Measurements from ENCODE around the gene CCNE1.

- TF ChIP-seq NFIC (IDR thresholded peaks at IDR 0.05; ENCODE audit: borderline replicate concordance), result no peak
- TF ChIP-seq CTCF (IDR thresholded peaks at IDR 0.05), result no peak
- TF ChIP-seq USF2 (IDR thresholded peaks at IDR 0.05; ENCODE audit: borderline replicate concordance, low read depth, low read length), result no peak
- no peak for TF ChIP-seq RFX5 (IDR thresholded peaks at IDR 0.05; ENCODE audit: low read length)
Observed at GRCh38 chr19:29769997-29770396, 41.8 kb upstream of the CCNE1 start.
